SK-N-SH (cell line): ENCODE results near the gene FLT1.

Experiments
- CHD2 ChIP-seq: fragments of 150-350 bp; IDR thresholded peaks from 2 replicates; pipeline ENCODE4 v1.6.1; 2018; ENCODE audit warnings: low read length; ENCODE audit not compliant: partially characterized antibody
- CTCF ChIP-seq: fragments of 200-600 bp; sonication (generic); IDR thresholded peaks from 2 replicates; pipeline ENCODE4 v1.6.1; 2017; ENCODE audit warnings: antibody characterized with exemption, mild to moderate bottlenecking, moderate library complexity
- EP300 ChIP-seq, 2 experiments: IDR thresholded peaks; 2 replicates each; pipeline versions ENCODE4 v1.4.0 to v1.6.1; 2012; ENCODE audit warnings: borderline replicate concordance in 1 of 2, low read depth in 1 of 2, low read length in 1 of 2
- EZH2phosphoT487 ChIP-seq: fragments of 200-600 bp; sonication (generic); IDR thresholded peaks from 2 replicates; pipeline ENCODE4 v1.6.1; 2017; ENCODE audit warnings: low read depth, mixed run types, mild to moderate bottlenecking, antibody characterized with exemption, moderate library complexity, borderline replicate concordance
- FOXM1 ChIP-seq: IDR thresholded peaks from 2 replicates; pipeline ENCODE4 v1.4.0; 2012; ENCODE audit warnings: low read depth, mild to moderate bottlenecking
- GABPA ChIP-seq: IDR thresholded peaks from 2 replicates; pipeline ENCODE4 v1.4.0; 2012; ENCODE audit warnings: low read depth, mild to moderate bottlenecking
- JUND ChIP-seq: IDR thresholded peaks from 2 replicates; pipeline ENCODE4 v1.4.0; 2012
- MAX ChIP-seq: IDR thresholded peaks from 2 replicates; pipeline ENCODE4 v1.4.0; 2012; ENCODE audit warnings: low read depth
- NFIC ChIP-seq: IDR thresholded peaks from 2 replicates; pipeline ENCODE4 v1.4.0; 2012; ENCODE audit warnings: borderline replicate concordance
- POLR2AphosphoS5 ChIP-seq: IDR thresholded peaks from 2 replicates; pipeline ENCODE4 v1.6.1; 2012; ENCODE audit warnings: low read depth, low read length
- SIN3A ChIP-seq: IDR thresholded peaks from 2 replicates; pipeline ENCODE4 v1.6.1; 2012; ENCODE audit warnings: low read depth, mild to moderate bottlenecking, low read length, moderate library complexity, borderline replicate concordance
- USF1 ChIP-seq: IDR thresholded peaks from 2 replicates; pipeline ENCODE4 v1.4.0; 2012; ENCODE audit warnings: low read depth, borderline replicate concordance
- YY1 ChIP-seq: IDR thresholded peaks from 2 replicates; pipeline ENCODE4 v1.4.0; 2012; ENCODE audit warnings: low read depth, mild to moderate bottlenecking

GRCh38 chr13:28531845-28532387 is 37.0 kb upstream of the FLT1 start:
- TF ChIP-seq CTCF (no peak), USF1 (no peak), FOXM1 (no peak), MAX (no peak), SIN3A (no peak), CHD2 (no peak), EZH2phosphoT487 (no peak), NFIC (no peak), EP300 (IDR thresholded peaks at IDR 0.05; ENCODE audit: borderline replicate concordance in 1 of 2, low read depth in 1 of 2, low read length in 1 of 2) (no peak), YY1 (no peak), POLR2AphosphoS5 (no peak), JUND (no peak), GABPA (no peak)
